HG03342 (cell line): Measurements from ENCODE around the gene MLLT1.

Source experiments
- ATAC-seq: cut with Tn5 transposase; IDR thresholded peaks from one replicate; pipeline ENCODE4 v1.9.1; 2021; ENCODE audit warnings: mild to moderate bottlenecking, moderate library complexity; ENCODE audit not compliant: unreplicated experiment

The MLLT1 gene

DNA sequence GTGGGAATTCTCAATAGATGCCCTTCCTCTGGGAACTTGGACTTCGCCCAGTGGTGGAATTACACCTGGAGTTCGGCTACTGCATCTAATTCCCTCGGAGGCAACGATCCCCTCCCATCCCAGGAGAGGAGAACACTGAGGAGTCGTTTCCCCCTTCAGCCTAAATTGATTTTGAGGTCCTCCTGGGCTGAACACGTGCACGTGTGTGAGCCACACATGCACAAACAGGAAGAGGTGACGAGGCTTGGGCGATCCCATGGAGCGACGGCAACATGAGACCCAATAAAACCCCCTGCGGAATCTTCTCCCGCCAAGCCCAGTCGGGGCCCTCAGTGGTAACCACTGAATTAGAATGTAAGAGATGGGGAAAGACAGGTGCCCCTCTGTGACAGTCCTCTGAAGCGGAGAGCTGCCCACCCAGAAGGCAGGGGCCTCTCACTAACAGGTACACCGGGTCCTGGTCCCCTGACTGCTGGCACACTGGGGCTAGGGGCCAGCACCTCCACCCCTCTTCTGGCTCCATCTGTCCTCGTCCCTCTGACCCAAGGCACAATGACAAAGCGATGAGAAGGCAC lies 4.5 kb downstream of the MLLT1 start:
- ATAC-seq: no peak

DNA sequence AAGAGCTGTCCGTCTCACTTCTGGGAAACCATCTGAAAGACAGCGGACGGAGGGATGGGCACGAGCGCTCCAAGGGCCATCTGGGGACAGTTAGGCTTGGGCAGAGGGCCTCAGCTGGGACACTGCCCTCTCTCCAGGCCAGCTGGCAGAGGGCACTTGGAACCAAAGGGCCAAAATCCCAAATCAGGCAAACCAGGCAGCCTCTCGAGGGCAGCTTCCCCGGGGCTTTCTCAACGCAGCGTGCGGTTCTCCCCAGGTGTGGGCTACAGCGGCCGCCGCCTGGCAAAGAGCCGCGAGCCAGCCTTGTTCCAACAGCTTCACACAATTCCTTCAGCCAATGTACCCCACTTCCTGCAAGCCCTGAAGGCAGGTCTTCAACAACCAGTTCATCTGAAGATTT lies 5.0 kb downstream of the MLLT1 start:
- ATAC-seq: no peak

DNA sequence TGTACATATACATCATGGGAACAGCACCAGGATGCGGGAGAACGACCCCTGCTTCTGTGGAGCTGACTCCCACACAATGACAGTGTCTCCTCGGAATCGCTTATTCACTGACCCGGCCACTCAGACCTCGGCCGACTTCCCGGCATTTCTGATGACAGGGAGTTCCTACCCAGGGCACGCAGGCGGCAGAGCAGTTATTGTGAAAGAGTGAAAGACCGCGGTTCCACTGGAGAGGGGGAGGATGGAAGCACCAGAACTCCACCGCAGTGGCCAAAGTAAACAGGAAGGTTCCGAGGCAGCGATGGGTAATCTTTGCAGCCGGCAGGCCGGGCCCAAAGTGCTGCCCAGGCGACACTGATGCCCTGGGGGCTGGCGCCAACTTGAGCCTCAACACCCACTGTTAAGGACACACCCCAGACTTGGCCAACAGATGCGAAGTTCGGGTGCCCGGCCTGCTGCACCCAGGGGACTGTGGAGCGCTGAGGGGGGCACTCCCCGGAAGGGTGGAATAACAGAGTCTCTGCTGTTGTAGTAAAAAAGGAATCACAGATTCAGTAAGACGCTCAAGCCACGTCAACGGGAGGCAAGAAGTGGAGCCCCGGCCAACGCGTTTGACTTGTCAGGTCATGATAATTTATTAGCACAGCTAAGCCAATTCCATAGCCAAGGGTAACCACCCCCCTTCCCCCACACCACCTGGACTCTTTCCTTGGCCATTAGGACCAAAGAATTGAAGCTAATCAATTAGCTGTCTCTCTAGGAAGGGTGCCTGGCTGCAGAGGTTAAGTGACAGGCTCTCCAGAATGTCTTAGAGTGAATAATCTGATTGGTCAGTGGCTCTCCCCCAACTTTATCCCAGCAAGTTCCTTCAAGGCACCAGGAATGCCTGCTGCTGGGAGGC lies 5.8 kb downstream of the MLLT1 start:
- no peak for ATAC-seq

DNA sequence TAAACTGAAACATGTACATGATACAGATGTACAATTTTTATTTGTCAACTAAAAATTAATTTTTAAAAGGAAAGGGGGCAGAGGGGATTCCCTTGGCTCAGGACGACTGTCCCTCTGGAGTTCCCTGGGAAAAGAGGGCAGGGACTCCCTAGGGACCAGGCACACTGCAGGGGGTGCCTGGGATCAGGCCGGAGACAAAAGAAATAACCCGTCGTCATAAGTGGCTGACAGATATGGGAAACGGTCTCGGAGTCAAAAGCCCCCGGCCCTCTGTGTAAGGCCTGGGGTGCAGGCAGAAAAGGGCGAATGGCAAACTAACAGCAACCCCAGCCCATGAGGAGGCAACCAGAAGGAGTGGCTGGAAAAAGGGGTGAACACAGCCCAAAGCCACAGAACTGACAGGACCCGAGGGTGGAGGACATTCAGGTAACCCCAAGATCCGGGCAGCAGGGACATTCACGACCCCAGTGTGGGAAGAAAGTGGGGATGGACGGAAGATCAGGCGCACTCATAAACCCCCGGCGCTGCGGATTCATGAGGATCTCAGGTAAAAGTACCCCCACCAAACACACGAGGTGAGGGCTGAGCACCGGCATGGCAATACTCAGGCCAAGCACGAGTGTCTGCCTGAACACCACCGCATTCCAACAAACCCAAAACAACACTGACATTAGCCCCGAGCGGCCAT lies 6.7 kb downstream of the MLLT1 start:
- ATAC-seq: no peak

DNA sequence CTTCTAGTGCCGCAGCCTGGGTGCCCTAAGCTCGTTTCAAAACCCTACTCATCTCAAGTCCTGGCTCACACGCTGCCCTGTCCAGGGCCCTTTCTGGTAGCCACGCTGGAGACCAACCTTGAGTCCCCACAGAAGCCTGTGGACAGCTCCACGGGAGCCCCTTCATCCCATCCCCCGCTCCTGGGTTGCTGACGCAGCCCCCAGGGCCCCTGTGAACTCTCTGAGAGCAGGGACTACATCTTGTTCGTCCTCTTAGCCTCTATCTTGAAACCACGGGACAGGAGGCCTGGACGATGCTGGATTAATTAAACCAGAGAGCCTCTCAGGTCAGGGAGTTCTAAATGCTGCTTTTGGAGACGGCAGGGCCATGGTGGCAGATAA lies 7.4 kb downstream of the MLLT1 start:
- ATAC-seq: no peak

DNA sequence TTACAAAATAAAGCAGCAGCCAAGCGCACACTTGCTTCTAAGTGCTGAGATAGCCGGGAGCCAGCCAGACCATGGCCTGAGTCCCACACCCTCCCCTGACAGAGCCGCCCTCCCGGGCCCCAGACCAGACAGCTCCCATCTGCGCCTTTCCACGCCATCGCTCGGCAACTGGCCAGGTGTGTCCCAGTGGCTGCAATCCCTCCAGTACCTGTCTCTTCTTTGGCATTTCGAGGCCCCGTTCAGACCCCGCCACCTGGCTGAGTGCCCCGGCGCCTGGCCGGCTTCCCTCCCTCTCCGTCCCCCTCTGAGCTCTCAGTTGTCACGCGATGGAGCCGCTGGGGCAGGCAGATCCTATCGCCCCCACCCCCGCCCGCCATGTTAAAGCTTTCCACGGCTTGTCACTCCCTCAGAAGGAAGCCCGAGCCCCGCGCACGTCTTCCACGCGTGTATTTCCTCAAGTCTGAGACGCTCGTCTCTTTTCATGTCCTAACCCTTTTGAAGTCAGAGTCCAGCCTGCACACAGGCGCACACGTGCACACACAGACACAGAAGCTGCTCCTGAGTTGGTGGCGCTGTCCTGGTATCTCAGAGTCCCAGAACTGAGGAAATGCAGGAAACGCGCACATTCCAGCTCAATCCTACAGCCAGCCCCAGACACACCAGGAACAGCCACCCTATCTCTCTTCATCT lies 7.9 kb downstream of the MLLT1 start:
- ATAC-seq: no peak

DNA sequence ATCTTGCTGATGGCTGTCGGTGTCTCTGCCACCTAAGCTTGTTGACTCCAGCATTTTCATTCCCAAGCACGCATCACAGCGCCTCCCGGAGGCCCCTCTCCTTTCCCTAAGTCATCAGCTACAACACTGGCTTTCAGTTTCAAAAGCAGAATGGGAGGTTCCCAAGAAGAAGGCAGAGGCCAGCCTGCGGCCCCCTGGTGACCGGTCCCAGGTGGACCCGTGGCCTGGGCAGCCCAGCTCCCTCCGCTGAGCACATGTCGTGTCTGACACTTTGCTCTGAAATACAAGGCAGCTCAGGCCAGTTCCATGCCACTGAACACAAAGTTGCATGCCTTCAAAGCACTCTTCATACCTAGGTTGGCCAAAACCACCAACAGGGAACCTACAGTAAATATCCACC lies 8.5 kb downstream of the MLLT1 start:
- ATAC-seq: no peak

DNA sequence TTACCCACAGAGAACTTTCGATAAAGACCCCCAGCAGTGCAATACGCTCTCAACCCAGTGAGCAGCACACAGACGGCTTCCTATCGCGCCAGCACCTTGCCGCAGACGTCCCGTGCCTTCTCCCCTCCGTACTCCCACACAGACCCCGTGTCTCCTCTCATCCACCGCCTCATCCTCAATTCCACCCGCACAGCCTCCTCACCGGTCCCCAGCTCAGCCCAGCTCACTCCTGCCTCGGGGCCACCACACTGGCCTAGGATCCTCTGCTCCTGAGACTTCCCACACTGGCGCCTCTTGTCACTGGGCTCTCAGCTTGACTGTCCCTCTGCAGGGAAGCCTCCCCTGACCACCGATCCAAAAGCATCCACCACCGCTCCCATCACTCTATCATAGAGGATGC lies 9.0 kb downstream of the MLLT1 start:
- no peak for ATAC-seq

DNA sequence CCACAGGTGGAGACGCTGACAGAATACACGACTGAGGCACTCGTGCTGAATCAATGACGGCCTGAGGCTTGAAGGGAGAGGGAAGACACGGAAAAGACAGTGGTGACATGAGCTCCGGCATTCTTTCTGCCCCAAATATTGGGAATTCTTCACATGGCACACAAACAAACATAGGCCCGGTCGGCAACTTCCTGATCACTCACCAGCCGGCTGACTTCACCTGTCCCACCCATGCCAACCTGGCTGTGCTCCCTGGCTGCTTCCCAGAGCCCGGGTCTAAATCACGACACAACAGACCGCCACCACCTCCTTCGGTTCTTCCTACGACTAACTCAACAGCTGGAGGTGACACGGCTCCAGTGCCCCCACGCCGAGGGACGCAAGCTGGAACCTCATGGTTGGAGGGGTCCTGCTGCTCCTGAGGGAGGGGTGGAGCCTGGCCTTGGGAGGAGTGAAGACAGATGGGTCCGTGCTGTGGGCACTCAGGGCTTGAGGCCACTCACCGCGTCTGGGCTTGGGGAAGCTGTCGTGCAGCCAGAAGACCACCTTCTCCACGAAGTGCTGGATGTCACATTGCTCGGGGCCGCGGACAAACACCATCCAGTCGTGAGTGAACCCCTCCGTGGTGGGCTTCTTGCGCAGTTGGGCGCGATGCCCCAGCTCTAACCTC lies 9.6 kb downstream of the MLLT1 start:
- ATAC-seq: no peak

DNA sequence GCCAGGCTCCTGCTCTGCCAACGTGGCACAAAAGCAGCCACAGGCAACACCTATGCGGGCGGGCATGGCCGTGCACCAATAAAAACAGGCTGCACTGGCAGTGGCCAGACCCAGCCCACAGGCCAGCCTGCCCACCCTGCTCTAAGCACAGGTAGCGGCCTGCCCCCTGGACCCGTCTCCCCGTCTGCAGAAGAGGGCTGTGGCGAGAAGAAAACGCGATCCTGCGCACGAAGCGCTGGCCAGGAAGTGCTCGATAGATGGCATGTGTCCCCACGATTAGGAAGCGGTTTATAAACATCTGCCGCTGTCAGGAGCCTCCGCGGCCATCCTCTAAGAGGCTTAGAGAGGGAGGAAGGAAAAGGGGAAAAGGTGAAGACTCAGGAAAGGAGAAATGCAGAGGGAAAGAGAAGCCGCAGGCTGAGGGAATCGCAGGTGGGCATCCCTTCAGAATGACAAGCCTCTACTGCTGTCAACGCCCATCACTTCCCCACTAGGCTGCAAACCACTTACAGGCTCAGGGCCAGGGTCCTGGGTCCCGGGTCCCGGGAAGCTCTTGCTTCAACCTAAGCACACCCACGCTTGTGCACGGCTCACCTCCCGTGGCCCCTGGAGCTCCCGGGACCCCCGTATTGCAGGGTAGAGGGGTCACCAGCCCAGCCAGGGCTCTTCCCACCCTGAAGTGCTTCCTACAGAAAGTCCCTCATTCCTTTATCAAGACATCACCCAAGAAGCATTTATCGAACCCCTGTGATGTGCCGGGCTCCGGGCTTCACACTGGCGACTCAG lies 10.5 kb downstream of the MLLT1 start:
- ATAC-seq: no peak

DNA sequence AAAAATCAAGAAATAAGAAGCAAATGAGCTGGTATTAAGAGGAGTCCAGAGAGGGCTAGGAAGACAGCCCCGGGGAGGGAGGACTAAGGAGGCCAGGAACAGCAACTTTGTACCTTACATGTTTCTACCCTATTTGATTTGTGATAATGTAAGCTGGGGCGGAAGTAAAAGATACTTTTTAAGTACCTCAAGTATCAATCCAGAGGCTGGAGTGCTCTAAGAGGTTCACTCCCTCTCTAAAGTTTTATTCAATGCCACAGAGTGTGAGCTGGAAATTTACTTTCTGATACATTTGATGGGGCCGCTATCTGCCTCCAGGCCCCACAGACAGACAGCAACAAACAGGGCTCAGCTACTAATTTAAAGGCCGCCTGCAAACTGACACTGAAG lies 11.4 kb downstream of the MLLT1 start:
- no peak for ATAC-seq

DNA sequence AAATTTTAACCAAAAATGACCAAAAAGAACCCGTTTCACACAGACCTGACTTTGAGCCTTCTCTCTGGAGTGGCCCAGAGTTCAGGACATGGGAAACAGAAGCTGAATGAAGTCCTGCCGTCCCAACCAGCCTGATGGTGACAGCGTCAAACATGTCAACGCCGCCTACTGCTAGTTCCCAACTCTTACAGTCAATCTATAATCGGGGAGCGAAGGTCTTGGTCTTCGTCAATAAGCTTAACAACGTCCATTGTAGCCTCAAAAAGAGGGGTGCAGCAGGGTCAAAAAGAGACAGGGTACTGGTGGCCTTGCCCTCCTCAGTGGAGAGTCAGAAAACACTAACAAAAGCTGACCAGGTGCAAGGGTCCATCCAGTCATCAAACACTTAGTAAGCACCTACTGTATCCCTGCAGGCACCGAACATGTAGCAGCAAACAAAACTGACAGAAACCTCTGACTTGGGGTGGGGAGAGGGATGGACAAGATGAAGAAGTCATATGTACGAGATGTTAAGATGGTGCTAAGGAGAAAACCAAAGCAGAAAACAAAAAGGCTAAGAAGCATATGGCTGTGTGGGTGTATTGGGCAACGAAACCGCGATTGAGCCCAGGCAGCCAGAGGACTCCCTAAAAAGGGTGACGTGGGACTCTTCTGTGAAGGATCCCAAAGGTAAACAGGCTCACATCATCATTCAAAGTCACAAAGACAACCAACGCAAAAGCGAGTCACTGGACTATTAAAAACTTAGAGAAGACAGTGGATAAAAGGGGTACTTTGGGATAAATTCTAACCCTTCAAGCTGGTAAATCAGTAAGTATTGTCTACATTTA lies 12.0 kb downstream of the MLLT1 start:
- no peak for ATAC-seq

DNA sequence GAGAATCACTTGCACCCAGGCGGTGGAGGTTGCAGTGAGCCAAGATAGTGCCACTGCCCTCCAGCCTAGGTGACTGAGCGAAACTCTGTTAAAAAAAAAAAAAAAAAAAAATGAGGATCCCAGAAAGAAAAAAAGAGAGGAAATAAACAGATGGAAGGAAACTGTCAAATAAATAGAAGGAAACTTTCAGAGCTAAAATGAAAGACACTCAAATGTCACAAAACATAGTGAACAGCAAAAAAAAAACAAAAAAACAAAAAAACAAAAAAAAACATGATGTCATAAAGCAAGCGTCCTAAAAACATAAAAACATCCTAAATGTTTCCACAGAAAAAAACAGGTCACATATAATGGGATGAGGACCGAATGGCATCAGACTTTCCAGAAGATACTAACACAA lies 15.0 kb downstream of the MLLT1 start:
- ATAC-seq: no peak

DNA sequence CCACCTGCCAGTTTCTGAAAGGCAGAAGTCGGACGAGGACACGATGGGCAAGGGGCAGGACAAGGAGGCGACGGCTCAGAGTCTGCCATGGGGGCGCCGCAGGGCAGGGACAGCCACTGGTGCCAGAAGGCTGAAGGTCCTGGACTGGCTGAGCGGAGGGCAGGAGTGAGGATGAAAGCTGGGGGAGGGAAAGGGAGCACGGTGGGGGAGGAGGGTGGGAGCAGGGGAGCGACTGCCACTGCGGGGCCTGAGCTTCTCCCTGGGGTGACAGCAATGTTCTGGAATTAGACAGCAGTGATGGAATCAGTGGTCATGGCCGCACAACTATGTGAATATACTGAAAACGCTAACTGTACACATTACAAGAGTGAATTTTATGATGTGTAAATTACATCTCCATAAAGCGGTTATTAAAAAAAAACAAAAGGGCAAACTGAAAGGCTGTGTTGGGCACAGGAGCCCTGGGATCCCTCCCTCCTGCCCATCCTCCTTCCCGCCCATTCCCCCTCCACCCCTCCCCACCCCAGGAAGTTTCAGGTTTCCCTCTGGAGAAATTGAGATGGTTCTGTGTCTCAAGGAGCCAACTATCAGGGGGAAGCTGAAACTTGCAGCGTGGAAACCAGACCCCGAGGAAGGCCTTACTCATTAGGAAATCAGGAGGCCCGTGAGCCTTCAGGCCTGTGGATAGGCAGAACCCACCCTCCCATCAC lies 15.9 kb downstream of the MLLT1 start:
- ATAC-seq: no peak

DNA sequence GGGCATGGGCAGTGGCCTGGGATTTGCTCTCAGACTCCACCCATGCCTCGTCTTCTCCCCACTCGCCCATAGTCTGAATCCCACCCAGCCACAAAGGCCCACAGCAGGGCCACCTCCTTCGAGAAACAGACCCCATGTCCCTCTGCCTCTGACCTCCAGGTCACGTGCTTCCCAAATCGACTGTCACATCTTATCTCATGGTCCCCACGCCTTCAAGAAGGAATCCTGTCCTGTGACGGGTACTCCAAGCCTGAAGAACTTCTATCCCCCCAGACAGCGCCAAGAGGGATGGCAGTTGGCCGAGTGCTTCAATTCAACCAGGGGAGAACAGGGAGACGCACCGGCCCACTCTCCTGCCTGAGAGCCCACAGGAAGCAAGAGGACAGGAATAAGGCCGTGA lies 16.5 kb downstream of the MLLT1 start:
- ATAC-seq: no peak

DNA sequence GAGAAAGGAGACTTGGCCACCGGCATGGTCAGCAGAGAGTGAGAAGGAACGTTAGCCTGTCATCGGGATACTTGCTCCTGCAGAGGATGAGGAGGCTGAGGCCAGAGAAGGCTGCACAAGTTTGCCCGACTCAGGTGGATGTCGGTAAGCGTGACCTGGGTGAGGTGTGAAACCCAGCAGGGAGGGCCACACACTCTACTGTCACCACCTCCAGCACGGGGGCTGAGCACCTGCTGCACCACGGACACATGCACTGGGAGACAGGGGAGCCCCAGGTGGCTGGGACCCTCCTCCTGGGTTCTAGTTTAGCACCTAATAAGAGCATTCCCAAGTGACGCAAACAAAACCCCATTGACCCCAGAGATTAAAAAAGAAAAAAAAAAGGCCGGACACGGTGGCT lies 17.3 kb downstream of the MLLT1 start:
- no peak for ATAC-seq

DNA sequence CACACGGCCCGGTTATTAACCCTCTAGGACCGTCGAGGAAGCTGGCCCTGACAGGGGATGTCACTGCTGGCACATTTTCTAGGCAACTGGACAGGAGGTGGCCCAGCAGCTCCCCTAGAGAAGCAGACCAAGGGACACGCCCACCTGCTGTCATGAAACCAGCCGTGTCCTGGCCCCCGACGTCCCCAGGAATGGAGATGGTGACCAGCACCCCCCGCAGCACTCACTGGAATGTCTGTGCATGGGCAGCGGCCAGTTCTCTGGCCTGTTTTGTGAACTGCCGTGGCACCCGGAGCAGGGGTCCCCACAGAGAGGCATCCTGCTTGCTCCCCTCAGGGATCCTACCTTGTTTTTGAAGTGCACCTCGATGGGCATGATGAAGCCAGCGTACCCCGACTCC lies 17.9 kb downstream of the MLLT1 start:
- no peak for ATAC-seq

DNA sequence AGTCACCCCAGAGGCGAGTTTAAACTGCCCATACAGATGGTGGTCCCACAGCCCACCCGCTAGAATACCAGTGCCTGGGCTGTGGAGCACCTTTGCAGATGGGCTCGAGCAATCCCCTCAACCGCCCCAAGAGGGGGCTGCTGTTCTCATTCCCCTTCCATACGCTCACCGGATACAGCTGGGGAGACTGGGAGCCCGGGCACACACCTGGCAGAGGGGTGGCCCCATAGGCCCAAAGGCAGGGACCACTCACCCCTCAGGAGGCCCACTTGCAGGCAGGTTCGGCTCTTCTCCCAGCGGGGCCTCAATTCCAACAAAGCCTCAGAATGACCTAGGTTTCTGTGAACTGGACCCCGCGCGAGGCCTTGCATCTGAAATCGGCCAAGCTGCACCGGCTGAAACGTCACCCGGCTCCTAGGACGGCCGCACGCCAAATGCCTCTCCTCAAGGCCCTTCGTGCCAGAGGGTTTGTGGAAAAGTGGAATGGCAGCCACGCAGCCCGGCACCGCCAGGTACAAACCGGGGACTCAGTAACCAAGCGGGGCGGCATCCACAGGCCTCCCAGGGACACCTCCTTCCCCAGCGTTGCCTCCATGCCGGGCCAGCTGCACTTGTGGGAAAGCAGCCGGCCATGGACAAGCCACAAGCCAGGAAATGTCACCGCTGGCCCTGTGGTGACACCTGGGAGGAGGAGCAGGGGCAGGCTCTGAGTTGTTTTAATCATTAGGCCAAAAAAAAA lies 18.7 kb downstream of the MLLT1 start:
- no peak for ATAC-seq
